C4-2B (cell line): ENCODE results near the gene LOC128125822.

Experiments
- ZFX ChIP-seq: fragments of 450-650 bp; IDR thresholded peaks from 2 replicates; pipeline ENCODE4 v1.6.1; 2017
- TF ChIP-seq, protein P1 (sequence below): fragments of 450-650 bp; conservative IDR thresholded peaks from 2 replicates; pipeline ENCODE4 v1.5.1; 2017; ENCODE audit warnings: mild to moderate bottlenecking

DNA sequence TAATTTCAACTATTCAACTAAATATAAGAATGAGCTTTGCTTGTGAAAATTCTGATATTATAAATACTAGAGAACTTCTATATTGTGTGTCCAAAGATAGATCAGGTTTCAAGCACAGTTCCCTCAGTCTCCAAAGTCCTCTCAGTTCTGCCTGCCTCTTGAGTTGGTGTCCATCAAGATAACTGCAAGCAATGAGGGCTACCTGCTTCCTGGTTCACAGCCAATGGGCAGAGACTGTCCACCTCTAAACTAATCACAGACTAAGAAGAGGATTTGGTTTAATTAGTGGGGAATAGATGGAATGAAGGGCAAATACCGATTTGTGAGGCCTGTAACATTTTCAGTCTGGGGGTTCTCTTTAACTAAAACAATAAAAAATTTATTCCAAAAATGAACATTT is 41.3 kb upstream of the LOC128125822 start:
- TF ChIP-seq, protein P1, sequence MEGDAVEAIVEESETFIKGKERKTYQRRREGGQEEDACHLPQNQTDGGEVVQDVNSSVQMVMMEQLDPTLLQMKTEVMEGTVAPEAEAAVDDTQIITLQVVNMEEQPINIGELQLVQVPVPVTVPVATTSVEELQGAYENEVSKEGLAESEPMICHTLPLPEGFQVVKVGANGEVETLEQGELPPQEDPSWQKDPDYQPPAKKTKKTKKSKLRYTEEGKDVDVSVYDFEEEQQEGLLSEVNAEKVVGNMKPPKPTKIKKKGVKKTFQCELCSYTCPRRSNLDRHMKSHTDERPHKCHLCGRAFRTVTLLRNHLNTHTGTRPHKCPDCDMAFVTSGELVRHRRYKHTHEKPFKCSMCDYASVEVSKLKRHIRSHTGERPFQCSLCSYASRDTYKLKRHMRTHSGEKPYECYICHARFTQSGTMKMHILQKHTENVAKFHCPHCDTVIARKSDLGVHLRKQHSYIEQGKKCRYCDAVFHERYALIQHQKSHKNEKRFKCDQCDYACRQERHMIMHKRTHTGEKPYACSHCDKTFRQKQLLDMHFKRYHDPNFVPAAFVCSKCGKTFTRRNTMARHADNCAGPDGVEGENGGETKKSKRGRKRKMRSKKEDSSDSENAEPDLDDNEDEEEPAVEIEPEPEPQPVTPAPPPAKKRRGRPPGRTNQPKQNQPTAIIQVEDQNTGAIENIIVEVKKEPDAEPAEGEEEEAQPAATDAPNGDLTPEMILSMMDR: no peak
- no peak for TF ChIP-seq ZFX
